Kidney (tissue), 14 donors: Measurements from ENCODE around the gene GMNN. TPM values are rescaled to one million over a fixed set of nuclear protein-coding genes. Genes with fewer than 3 reads are reported as not detected.
"Not testable (repeated sequence)": the region's sequence is repeated elsewhere in the genome, so short reads cannot be mapped to it uniquely, and the experiment has no call there.

Experiments
- DNase-seq, 5 donors: peaks; one replicate each; pipeline ENCODE4 v3.0.0-alpha.2; 2013 to 2020
- FAIRE-seq: peaks from 2 replicates; lab custom pipeline; 2012; peaks lifted over from hg19 to GRCh38; lab: Jason Lieb, UNC
- H3K27ac ChIP-seq, 2 donors: one replicate each; pipeline ENCODE4 v1.7.0; 2013; ENCODE audit warnings: low read depth in 2 of 2, low read length in 2 of 2, inconsistent platforms in 1 of 2
- H3K27me3 ChIP-seq: one replicate; pipeline ENCODE4 v1.7.1; 2013; ENCODE audit warnings: low read length, inconsistent platforms; ENCODE audit not compliant: control insufficient read depth, insufficient read depth
- H3K36me3 ChIP-seq, 3 donors: one replicate each; pipeline versions ENCODE4 v1.7.0 to v1.7.1; 2013; ENCODE audit warnings: low read length in 3 of 3, control low read depth in 1 of 3, inconsistent platforms in 1 of 3; ENCODE audit not compliant: insufficient read depth in 3 of 3, control insufficient read depth in 2 of 3
- H3K4me1 ChIP-seq, 3 donors: one replicate each; pipeline versions ENCODE4 v1.7.0 to v1.7.1; 2013; ENCODE audit warnings: low read length in 3 of 3, inconsistent platforms in 1 of 3, low read depth in 1 of 3; ENCODE audit not compliant: control insufficient read depth in 2 of 3, insufficient read depth in 2 of 3
- H3K4me3 ChIP-seq, 3 donors: one replicate each; pipeline versions ENCODE4 v1.7.0 to v1.8.1; 2013; ENCODE audit warnings: low read length in 3 of 3, control low read depth in 1 of 3, inconsistent platforms in 1 of 3
- H3K9ac ChIP-seq, 3 donors: one replicate each; pipeline versions ENCODE4 v1.7.0 to v1.7.1; 2013; ENCODE audit warnings: low read length in 3 of 3, control low read depth in 1 of 3, inconsistent platforms in 1 of 3
- H3K9me3 ChIP-seq, 3 donors: one replicate each; pipeline versions ENCODE4 v1.7.0 to v1.7.1; 2013; ENCODE audit warnings: low read length in 3 of 3, control low read depth in 1 of 3, inconsistent platforms in 1 of 3; ENCODE audit not compliant: control insufficient read depth in 2 of 3, insufficient read depth in 1 of 3
- CTCF ChIP-seq: IDR thresholded peaks from 3 replicates; pipeline ENCODE4 v1.5.1; 2012; ENCODE audit warnings: mild to moderate bottlenecking, moderate library complexity, borderline replicate concordance; ENCODE audit not compliant: insufficient read depth; ENCODE audit errors: extremely low read depth
- intact Hi-C: fragments of 100-400 bp; cut with DNase I; formaldehyde crosslinking; loops from one replicate; pipeline ENCODE4 v1.11.1; 2022
- polyA plus RNA-seq: library from polyadenylated mRNA; stranded (reverse); fragments of 350-450 nt; fragmentation: Illumina TruSeq; extraction: RNeasy Lipid Tissue Mini Kit (QIAGEN cat#74804); gene quantifications from one replicate; pipeline ENCODE4 v1.2.3, GENCODE V29; 2014; ENCODE audit warnings: low read depth, low replicate concordance; ENCODE audit not compliant: insufficient read depth
- total RNA-seq: library from RNA; stranded (reverse); fragmentation: NEBNext Ultra II Directional; extraction: Animal tissue kit (Norgen Biotek cat#: 25700); gene quantifications from one replicate; pipeline ENCODE4 v1.2.1, GENCODE V29; 2021
- donor health status: control.
- donor health status: control.
- donor health status: control.
- donor health status: control.
- donor health status: control.
- donor health status: DM: yes; HTN: yes; CAD: no.
- donor health status: Normal renal cell carcinoma (clear cell type).

Gene GMNN
- total and polyA plus RNA-seq, 2 donors from 2014 or later = 13.0 to 26.7 TPM

DNA sequence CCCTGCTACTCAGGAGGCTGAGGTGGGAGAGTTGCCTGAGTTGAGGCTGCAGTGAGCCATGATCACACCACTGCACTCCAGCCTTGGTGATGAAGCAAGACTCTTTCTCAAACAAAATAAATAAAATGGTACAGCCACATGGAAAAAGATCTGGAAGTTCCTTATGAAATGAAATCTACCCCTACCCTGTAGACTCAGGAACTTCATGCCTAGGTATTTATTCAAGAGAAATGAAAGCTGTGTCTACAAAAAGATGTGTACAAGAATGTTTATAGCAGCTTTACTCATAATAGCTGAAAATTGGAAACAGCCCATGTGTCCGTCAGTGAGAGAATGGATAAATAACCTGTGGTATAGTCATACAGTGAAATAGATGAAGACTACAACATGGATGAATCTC, 40.6 kb upstream of the GMNN start:
- Histone ChIP-seq H3K36me3 (no peaks in the 10 kb centered on the region), H3K9ac (no peak overlapping the region), H3K9me3 (no peaks in the 10 kb centered on the region), H3K27me3 (no peaks in the 10 kb centered on the region), H3K4me3 (no peak overlapping the region), H3K27ac (no peak overlapping the region), H3K4me1 (no peaks in the 10 kb centered on the region)
- TF ChIP-seq CTCF = no peak
- no peak for FAIRE-seq
- intact Hi-C loops = no loop called here
- DNase-seq = no peak

DNA sequence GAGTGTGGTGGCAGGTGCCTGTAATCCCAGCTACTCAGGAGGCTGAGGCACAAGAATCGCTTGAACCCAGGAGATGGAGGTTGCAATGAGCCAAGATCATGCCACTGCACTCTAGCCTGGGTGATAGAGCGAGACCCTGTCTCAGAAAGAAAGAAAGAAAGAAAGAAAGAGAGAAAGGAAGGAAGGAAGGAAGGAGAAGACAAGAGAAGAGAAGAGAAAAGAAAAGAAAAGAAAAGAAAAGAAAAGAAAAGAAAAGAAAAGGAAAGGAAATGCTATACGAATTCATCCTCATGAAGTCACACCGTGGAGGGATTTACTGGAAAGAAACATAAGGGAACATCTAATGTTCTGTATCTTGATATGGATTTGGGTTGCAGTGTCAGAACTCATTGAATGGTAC, 40.0 kb upstream of the GMNN start:
- H3K9ac ChIP-seq, H3K36me3 ChIP-seq, H3K27ac ChIP-seq, H3K4me1 ChIP-seq, DNase-seq, H3K9me3 ChIP-seq, H3K4me3 ChIP-seq, intact Hi-C loops, FAIRE-seq, H3K27me3 ChIP-seq: not testable (repeated sequence)

- Histone ChIP-seq H3K36me3 (no peaks in the 10 kb centered on the region), H3K4me1 (no peaks in the 10 kb centered on the region), H3K4me3 (no peak overlapping the region), H3K27ac (no peak overlapping the region), H3K9ac (no peak overlapping the region), H3K27me3 (no peaks in the 10 kb centered on the region), H3K9me3 (no peaks in the 10 kb centered on the region)
- no peak for TF ChIP-seq CTCF
- intact Hi-C loops = no loop called here
- FAIRE-seq (no peak), DNase-seq (no peak)
These were observed 36.0 kb upstream of the GMNN start for GRCh38 chr6:24738741-24739140.

DNA sequence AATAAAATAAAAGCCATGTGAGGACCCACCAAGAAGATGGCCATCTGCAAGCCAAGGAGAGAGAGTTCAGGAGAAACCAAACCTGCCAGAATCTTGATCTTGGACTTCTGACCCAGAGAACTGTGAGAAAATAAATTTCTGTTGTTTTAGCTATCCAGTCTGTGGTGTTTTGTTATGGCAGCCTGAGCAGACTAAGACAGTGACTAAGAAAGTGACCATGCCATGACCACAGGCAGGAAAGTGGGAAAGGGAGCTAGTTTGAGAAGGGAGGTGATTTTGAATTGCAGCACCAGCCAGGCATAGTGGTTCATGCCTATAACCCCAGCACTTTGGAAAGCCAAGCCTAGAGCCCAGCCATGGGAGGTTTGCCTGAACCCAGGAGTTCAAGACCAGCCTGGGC, 33.9 kb upstream of the GMNN start:
- Histone ChIP-seq H3K27ac (no peak overlapping the region), H3K4me3 (no peak overlapping the region), H3K9me3 (no peaks in the 10 kb centered on the region), H3K4me1 (no peaks in the 10 kb centered on the region), H3K36me3 (no peaks in the 10 kb centered on the region), H3K9ac (no peak overlapping the region), H3K27me3 (no peaks in the 10 kb centered on the region)
- intact Hi-C loops = no loop called here
- TF ChIP-seq CTCF = no peak
- DNase-seq = no peak
- FAIRE-seq = no peak
